Activated B cell treated with CpG ODN at 0.5 μM for 24 hours (primary cell): ENCODE data around the gene TCF4. TPM values are rescaled to one million over a fixed set of nuclear protein-coding genes. Genes with fewer than 3 reads are reported as not detected.

ENCODE experiments used
- ATAC-seq: fragments of 200-7000 bp; cut with Tn5 transposase; one replicate; pipeline ENCODE4 v1.10.0; 2021; ENCODE audit warnings: low read depth, mild to moderate bottlenecking, moderate library complexity
- CTCF ChIA-PET: fragments of 350-600 bp; sonication (Branson Sonifier 250); formaldehyde crosslinking; loops from one replicate; lab custom pipeline; 2021; ENCODE audit warnings: antibody characterized with exemption; lab: Charles Lee
- POLR2A ChIA-PET: fragments of 350-600 bp; sonication (Branson Sonifier 250); formaldehyde crosslinking; loops from one replicate; lab custom pipeline; 2021; ENCODE audit warnings: antibody characterized with exemption; lab: Charles Lee
- DNase-seq: peaks from one replicate; pipeline ENCODE4 v3.0.0; 2022
- H3K27ac Mint-ChIP-seq: one replicate; pipeline ENCODE4 v1.8.0; 2020; ENCODE audit warnings: mixed read lengths
- H3K27me3 Mint-ChIP-seq: one replicate; pipeline ENCODE4 v1.8.0; 2021; ENCODE audit warnings: mixed read lengths
- H3K36me3 Mint-ChIP-seq: one replicate; pipeline ENCODE4 v1.8.0; 2021; ENCODE audit warnings: low read depth, mixed read lengths
- H3K4me1 Mint-ChIP-seq: one replicate; pipeline ENCODE4 v1.8.0; 2021; ENCODE audit warnings: mixed read lengths
- H3K4me3 Mint-ChIP-seq: one replicate; pipeline ENCODE4 v1.8.0; 2020; ENCODE audit warnings: mild to moderate bottlenecking, mixed read lengths
- H3K9me3 Mint-ChIP-seq: one replicate; pipeline ENCODE4 v1.8.0; 2020; ENCODE audit warnings: mixed read lengths
- CTCF ChIP-seq: fragments of 200-600 bp; IDR thresholded peaks from one replicate; pipeline ENCODE4 v1.8.0; 2022; ENCODE audit warnings: antibody characterized with exemption, mild to moderate bottlenecking
- intact Hi-C: fragments of 100-400 bp; cut with micrococcal nuclease; formaldehyde crosslinking; loops from one replicate; pipeline ENCODE4 v1.15.1; 2024
- total RNA-seq: library from RNA; stranded (reverse); gene quantifications from 2 replicates; pipeline ENCODE4 v1.2.3, GENCODE V29; 2022

TCF4 gene
- total RNA-seq, 1 donor from 2014 or later, result 270 TPM

- H3K4me1 Mint-ChIP-seq, result peaks cover 64% of the 10 kb centered on the region
- peaks cover 2% of the 10 kb centered on the region for H3K27me3 Mint-ChIP-seq
- intact Hi-C loops, result loop anchor here (2.0 kb wide), 2 partner anchors 102 to 356 kb away; no protein-coding TSS in a partner anchor
- ATAC-seq, result no peak
- no peak for TF ChIP-seq CTCF
- ChIA-PET CTCF (interaction anchor here (0.6 to 1.4 kb wide), 2 partner anchors 25 to 188 kb away, joined by 3 read pairs; no protein-coding TSS in a partner anchor), POLR2A (interaction anchor here (0.5 to 1.3 kb wide), 3 partner anchors 43 to 357 kb away, joined by 3 to 5 read pairs (median 3); no protein-coding TSS in a partner anchor)
- H3K27ac Mint-ChIP-seq, result peak overlapping the region; percentile 75
- H3K4me3 Mint-ChIP-seq, result peak overlapping the region; percentile 84
- H3K9me3 Mint-ChIP-seq, result no peaks in the 10 kb centered on the region
- DNase-seq, result no peak
- no peaks in the 10 kb centered on the region for H3K36me3 Mint-ChIP-seq
These were observed 165.4 kb downstream of the TCF4 start for GRCh38 chr18:55422456-55423180.

GRCh38 chr18:55421615-55422419, 166.2 kb downstream of the TCF4 start:
- Mint-ChIP-seq H3K27ac (peak overlapping the region; percentile 87), H3K27me3 (peaks cover 2% of the 10 kb centered on the region), H3K4me1 (peaks cover 68% of the 10 kb centered on the region), H3K4me3 (peak overlapping the region; percentile 64), H3K36me3 (no peaks in the 10 kb centered on the region), H3K9me3 (no peaks in the 10 kb centered on the region)
- no peak for DNase-seq
- POLR2A ChIA-PET, result interaction anchor here (0.6 to 1.0 kb wide), 3 partner anchors 25 to 358 kb away, joined by 3 to 14 read pairs (median 5); no protein-coding TSS in a partner anchor
- CTCF ChIA-PET, result no interaction called here
- intact Hi-C loops, result loop anchor here (2.0 kb wide), 4 partner anchors 43 to 357 kb away; no protein-coding TSS in a partner anchor
- ATAC-seq, result no peak
- TF ChIP-seq CTCF, result no peak

- H3K4me3 Mint-ChIP-seq, result no peak overlapping the region
- peaks cover 69% of the 10 kb centered on the region for H3K4me1 Mint-ChIP-seq
- TF ChIP-seq CTCF, result no peak
- peaks cover 2% of the 10 kb centered on the region for H3K27me3 Mint-ChIP-seq
- peak overlapping the region; percentile 87 for H3K27ac Mint-ChIP-seq
- no peaks in the 10 kb centered on the region for H3K36me3 Mint-ChIP-seq
- ATAC-seq (no peak), DNase-seq (no peak)
- intact Hi-C loops, result loop anchor here (2.0 kb wide), 2 partner anchors 44 to 90 kb away; no protein-coding TSS in a partner anchor
- H3K9me3 Mint-ChIP-seq, result no peaks in the 10 kb centered on the region
- ChIA-PET POLR2A (interaction anchor here (0.6 to 1.2 kb wide), 5 partner anchors 8 to 359 kb away, joined by 3 to 14 read pairs (median 8); no protein-coding TSS in a partner anchor), CTCF (no interaction called here)
These were observed 166.7 kb downstream of the TCF4 start for GRCh38 chr18:55421308-55421614.

GRCh38 chr18:55420665-55421307, 167.2 kb downstream of the TCF4 start:
- Mint-ChIP-seq H3K4me1 (peaks cover 70% of the 10 kb centered on the region), H3K36me3 (no peaks in the 10 kb centered on the region), H3K27ac (peak overlapping the region; percentile 87), H3K4me3 (peak overlapping the region; percentile 80), H3K9me3 (no peaks in the 10 kb centered on the region), H3K27me3 (peaks cover 2% of the 10 kb centered on the region)
- ATAC-seq (peak; percentile 48), DNase-seq (no peak)
- CTCF ChIA-PET, result no interaction called here
- TF ChIP-seq CTCF, result no peak
- POLR2A ChIA-PET, result interaction anchor here (0.6 to 1.2 kb wide), 7 partner anchors 9 to 359 kb away, joined by 3 to 14 read pairs (median 6); no protein-coding TSS in a partner anchor
- intact Hi-C loops, result loop anchor here (1.0 to 2.0 kb wide), 3 partner anchors 44 to 167 kb away; no protein-coding TSS in a partner anchor
